MV-4-11 (cell line): ENCODE data around the gene DMRTA2.
A peak's percentile ranks its signal among the peaks of the same experiment; 100 is the strongest.

Source experiments
- DNase-seq: peaks from one replicate; lab custom pipeline; 2025; lab: John Stamatoyannopoulos, UW

Gene DMRTA2

DNA sequence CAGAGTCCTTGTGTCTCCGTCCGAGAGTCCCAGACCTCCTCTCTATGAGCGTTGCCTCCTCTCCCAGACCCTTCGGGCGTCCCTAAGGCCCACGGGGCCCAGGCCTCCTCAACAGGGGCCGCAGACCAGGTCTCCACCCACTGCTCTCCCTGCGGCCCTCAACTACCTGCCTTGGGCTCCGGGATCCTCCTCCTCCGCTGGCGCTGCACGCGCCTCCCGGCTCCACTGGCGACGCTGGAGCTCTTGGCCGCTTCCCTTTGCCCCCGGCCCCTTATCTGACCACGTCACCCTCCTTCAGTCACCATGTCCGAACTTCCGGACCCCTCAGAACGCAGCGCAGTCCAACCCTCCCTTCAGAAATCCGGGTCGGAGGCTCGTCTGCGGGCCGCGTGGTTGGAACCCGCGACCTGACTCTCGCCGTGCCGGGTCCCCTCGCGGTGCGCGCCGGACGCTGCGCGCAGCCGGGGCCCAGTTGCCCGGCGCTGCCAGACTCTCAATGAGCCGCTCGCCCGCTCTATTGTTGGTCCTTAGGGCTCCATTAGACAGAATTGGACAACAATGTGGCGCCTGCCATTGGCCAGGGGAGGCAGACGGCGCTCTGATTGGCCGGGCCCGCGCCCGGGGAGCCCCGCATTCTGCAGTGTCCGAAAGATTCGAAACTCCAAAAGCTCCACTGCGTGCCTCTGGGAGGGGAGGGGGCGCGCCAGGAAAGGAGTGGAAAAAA lies at the start of gene DMRTA2:
Gene DMRTA2 (minus strand): TSS at position 498 of the 724 bp plus-strand sequence. CDS start 1,907 bp downstream, outside the sequence.
- no peak for DNase-seq

DNA sequence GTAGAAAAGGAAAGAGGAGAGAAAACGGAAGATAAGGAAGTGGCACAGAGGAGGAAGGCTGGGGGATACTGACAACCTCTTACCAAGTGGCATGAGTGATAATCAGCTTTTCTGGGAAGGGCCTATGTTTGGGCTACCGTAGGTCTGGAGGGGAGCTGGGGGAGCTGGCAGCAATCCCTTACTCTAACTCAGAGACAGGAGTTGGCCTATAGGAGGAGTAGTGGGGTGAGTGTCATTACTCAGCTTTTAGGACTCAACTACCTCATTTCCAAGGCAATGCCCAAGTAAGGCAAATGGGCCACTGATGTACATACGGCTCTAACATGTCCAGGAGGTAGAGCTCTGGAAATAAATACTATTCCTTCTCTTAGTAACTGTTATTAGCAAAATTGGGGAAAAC lies 48.7 kb upstream of the DMRTA2 start:
- DNase-seq: no peak

DNA sequence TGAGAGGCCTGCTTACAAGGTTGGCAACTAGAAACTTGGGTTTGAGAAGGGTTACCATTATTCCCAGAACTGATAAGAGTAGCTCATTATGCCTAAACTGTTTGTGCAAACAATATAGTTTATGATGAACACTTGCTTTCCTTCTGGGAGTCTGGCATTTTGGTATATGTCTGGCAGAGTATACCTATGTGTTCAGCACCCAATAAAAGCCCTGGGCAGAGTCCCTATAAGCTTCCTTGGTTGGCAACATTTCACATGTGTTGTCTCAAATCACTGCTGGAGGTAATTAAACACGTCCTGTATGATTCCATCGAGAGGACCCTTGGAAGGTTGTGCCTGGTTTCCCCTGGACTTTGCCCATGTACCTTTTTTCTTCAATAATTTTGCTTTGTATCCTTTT lies 39.7 kb upstream of the DMRTA2 start:
- no peak for DNase-seq

DNA sequence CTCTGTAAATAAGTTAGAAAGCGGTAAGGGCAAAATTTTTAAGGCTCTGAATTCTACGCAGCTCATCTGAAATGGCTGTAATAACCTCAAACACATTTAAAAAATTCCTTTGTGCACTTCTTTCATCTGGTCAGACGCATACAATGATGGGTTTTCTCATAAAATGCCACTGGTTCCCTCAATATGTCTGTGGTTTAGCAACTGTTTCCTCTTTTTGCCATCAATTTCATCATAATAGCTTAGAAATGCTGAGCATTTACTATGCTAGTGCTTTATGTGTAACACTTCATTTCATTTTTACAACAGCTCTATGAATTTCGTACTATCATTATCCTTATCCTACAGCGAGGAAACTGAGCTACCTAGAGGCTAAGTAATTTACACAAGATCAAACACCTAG lies 35.3 kb upstream of the DMRTA2 start:
- peak; percentile 90 for DNase-seq

DNA sequence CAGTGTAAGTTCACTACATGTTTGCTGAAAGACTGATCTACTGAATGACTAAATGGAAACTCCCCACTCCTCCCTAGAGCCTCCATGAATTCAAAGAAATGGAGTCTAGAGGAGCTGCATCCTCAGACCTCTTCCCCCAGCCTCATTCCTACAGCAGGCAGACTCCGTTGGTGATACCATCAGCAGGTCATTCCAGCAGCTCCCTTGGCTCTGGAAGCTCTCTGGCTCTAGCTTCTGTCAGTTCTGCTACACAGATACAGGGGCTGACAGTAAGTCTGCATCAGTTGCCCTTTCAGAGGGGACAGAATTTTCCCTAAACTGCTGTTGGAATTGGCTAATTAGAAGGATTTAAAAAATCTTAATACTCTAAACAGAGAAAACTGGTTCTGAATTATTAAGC lies 31.7 kb upstream of the DMRTA2 start:
- DNase-seq: no peak

DNA sequence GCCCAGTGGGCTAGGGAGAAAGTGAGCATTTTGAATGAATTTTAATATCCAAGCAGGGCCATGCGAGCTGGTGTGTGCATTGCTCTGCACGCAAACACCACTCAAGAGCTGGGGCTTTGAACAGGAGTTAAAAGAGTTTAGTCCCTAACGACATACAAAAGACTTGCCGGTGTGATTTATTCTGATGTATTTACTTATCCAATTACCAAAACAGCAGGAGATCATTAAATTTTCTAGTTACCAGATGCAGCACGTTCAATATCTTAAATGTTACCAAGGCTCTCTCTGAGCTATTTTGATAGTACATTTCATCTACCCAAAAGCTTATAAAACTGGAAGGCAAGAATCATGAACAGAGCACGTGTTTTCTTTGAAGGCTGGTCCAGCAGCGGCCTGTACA lies 30.0 kb upstream of the DMRTA2 start:
- no peak for DNase-seq

DNA sequence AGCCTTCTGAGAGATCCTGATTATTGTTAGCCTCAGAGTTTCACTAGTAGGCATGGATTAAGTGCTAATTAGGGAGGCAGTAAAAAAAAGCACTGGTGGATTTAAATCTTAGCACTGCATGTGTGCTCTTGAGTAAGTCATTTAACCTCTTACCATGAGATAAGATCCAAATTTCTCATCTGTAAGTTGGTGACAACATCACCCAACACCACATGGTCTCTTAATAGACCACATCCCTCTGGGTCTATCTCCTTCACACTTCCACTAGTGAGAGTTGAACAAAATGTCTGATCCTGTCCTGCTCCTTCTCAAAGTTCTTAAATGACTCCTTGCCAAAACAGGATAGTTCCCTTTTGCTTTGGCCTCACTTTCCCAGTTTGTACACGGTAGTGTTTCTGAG lies 29.5 kb upstream of the DMRTA2 start:
- peak; percentile 22 for DNase-seq

DNA sequence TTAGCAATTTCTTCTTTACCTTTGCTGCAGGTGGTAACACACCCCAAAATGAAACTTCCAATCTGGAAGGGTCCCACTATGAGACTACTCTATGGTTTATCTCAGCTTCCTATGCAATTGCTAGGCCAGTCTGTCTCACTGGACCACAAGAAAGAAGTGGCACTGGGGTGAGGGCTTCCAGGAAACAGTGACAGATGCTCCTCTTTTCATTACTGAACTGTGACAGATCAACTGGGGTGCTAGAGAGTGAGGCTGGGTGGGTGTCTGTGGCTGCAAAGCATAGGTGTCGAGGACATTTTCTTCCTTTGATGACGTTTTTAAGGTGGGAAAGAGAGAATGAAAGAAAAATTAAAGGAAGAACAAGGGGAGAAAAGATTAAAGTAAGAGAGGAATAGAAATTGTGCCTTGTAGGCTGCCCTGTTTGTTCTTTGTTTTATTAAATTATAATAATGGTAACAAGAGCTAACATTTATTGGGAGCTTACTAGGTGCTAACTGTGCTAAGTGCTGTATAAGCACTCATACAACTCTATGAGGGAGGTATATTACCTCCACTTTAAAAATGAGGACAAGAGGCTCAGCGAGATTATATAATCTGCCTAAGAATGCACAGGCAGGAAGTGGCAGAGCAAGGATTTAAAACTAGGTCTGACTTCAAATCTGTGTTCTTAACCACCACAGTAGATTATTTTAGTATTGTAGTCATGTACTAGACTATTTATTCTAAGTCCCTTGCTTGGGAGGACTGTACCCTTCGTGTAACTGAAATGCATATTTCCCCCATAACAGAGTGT lies 27.8 kb upstream of the DMRTA2 start:
- DNase-seq: no peak

DNA sequence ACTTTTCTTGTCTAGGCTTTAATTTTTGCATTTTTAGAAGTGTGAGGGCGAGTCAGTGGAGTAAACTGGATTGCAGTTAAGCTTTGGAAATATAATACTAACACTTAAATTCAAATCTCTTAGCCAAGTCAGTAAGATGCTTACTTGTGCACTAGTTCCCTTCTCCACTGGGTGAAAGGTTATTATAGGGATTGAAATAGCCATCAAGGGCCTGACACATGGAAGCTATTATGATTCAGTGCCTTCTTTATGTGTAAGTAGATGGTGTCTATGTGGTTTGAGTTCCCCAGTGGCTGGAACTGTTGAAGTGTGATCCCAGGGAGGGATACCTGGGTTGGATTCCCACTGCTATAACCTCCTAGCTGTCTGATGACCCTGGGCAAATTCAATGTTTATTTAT lies 24.7 kb upstream of the DMRTA2 start:
- no peak for DNase-seq

DNA sequence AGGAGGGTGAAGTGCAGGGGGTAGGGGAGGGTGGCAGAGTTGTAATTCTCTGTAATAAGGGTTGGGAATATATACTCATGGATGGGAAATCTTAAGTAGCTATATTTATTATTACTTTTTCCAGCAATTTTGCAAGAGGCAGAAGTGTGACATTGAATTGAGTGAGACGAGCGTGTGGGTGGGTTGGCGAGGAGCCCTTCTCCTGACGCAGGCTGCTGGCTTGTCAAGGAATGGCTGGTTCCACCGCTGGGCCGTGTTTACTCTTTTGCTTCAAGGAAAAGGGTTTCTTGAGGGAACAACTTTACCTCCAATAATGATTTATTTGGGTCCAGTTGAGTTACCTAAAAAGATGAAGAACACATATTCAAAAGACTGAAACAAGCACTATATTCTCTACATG lies 17.9 kb upstream of the DMRTA2 start:
- no peak for DNase-seq

DNA sequence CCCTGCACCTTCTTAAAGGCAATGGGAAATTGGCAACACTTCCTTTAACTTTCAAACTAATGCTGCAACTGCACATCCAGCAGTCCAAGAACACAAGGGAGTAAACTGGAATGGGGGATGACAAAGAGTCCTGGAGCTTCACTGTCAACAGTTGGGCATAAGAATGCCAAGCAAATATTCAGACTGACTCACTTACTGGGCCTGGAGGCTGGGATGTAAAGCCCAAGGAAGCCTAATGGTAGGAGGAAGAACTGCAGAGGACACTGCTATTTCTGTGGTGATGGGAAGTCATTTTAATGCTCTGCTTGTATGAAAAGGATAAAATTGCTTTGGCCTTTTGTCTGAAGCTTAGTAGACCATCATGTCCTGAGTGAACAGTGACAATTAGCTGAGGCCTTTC lies 15.7 kb upstream of the DMRTA2 start:
- DNase-seq: no peak

DNA sequence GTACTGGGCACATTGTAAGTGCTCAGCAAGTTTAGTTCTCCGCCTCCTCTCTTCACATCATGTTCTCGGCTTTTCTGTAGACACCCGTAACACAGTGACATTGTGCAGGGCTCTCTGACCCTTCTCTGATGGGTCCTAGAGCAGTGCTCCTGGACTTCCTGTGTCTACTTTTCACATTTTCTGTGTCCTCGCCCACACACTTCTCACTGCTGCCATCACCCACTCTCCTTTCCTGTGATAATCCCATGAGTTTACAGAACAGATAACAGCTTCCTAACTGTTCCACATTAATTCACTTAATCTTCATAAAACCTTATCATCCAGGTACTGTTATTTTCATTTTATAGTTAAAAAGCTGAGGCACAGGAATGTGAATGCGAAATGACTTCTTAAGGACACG lies 13.2 kb upstream of the DMRTA2 start:
- DNase-seq: no peak

DNA sequence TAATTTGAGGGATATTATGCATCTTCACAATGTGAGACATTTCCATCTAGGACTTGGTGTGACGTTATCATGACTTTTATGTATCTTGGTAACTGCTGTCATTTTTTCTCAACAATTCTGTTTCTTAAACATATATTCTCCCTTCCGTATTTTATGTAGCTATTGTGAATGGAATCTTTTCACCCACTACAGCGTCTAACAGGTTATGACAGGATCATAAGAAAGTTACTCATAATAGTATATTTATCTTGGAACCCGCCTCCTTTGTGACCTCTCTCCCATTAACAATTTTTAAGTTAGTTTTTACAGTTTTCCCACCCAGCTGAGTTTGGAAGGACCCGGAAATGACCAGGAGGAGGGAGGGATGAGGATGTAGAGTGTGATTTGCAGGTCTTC lies 6.8 kb upstream of the DMRTA2 start:
- DNase-seq: no peak

DNA sequence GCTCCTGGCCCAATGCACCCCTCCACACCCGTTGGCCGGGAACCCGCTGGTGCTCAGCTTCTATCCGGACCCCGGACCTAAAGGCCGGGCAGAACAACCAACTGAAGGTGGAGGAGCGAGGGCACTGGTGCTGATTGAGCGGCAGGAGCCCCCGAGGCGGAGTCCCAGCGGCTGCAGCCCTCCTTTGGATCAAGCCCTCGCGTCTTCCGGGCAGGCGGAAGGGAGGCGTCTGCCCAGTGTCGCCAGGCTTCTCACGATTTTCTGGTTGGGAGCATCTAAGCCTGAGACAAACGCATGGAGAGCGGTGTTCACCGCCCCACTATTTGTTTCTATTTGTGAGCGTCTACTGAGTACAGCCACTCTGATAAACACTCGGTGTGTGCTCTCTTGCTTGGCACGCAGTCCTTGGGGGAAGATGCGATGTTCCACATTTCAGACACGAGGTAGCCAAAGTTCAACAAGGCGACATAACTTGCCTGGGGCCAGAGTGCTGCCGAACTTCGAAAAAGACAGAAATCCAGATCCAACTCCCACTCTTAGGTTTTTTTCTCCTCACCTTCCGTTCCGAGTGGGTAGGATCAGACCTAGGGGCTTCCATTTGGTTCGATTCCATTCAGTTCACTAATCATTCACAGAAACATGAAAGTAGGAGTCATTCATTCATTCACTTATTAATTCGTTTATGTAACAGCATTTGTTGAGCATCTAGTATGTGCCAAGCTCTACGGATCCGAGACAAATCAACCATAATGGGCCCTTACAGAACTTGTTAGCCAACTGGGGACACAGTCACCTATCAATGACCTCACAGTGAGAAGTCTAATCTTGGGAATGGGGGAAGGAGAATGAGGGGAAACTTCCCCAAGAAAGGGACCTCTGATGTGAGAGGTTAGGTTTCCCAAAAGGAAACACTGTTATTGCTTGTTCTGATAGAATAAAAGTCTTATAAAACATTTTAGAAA lies 4.9 kb upstream of the DMRTA2 start:
- DNase-seq: no peak

DNA sequence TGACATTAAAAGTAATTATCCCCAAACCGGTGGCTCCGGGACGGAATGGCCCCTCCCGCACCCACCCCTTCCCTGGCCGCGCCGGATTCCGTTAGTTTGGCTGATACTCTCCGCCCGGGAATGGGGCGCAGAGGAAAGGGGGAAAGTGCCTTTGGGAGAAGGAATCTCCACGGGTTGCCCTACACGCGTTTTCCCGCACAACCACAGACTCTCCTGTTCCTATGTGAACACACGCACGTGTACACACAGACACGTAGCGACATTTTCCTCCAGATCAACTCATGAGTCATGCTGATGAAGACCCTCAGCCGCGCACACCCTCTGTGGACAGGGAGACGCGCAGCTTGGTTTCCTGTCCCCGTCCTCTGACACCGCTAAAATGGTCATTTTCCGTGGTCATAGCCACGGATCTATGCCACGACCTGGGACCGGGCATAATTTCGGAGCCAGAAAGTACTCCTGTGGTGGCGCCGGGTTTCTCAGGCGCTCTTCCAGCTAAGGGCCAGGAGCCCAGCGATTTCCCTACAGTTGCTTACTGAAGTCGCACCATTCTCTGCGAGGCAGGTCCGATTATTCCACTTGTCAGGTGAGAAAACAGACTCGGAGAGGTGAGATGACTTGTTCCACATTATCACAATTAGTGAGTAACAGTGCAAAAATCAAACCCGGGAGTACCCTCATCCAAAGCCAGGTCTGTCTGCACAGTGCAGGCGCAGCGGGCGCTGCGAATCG lies 4.0 kb upstream of the DMRTA2 start:
- DNase-seq: no peak

DNA sequence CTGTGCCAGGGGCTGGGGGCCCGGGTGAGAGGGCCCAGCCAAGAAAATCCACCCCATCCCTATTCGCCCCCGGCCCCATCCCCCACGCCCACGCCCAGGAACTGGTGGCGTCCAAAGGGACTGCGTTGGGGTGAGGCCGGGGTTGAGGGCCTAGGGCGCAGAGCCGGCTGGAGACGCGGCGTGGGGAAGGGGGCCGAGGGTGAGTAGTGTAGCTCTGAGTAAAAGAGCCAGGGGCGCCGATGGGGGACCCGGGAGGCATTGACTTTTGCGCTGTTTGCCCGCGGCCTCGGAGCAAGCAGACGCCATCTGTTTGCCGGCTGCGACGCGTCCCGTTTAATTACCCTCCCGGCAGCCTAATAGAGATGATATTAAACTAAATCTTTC lies 3.5 kb upstream of the DMRTA2 start:
- DNase-seq: no peak

DNA sequence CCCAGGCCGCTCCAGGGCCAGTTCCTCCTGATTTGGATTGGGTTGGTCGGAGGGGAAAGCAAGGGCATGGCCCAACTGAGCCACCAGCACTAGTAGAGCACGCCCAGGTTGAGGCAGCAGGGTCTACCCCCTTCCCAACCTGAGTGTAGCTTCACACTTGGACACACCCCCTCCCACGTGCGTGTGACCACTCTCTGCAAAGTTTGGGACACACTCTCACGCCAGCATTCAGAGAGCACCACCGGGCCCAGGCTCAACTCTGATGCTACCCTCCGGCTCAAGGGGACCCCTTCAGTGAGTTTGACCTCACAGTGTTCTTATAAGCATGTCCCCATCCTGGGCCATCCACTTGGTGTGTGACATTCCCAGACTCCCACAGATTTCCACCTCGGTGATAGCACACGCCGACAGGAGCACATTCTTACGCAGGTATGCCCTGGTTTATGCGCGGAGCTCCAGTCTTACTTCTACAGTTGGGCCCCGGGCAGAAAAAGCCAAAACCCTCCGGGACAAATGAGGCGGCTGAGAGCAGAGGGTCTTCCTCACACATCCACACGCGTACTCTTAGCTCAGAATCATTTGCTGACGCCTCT lies 3.0 kb upstream of the DMRTA2 start:
- no peak for DNase-seq

DNA sequence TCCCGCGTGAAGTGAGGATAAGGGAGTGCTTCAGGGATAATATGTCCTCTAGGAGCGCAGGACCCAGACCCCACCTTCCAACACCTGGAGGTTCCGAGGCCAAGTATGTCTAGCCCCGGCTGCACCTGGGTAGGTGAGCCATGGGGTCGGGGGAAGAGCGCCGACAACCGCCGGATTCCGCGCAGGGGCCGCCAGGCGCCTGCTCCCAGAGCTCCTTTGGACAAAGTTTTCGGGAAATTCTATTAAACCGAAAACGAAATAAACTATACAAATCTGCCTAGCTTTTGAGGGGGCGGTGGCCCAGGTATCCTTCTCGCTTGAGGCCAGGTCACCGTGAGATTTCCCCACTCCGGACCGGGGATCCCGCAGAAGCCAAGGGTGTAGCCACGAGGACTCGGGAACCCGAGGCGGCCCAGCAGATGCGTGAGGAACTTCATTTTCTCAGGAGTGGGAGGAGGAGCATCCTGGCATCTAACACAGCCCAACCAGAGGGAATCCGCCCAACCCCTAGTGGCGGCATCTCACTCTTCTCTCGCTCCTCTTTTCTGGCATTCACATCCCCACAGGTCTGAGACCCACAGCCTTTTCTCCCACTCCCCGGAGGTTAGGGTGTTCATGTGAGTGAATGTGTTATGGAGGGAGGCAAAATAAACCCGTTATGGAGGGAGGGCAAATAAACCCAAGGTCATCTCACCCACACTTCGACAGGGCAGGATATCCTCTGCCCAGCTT lies 2.3 kb upstream of the DMRTA2 start:
- DNase-seq: no peak

DNA sequence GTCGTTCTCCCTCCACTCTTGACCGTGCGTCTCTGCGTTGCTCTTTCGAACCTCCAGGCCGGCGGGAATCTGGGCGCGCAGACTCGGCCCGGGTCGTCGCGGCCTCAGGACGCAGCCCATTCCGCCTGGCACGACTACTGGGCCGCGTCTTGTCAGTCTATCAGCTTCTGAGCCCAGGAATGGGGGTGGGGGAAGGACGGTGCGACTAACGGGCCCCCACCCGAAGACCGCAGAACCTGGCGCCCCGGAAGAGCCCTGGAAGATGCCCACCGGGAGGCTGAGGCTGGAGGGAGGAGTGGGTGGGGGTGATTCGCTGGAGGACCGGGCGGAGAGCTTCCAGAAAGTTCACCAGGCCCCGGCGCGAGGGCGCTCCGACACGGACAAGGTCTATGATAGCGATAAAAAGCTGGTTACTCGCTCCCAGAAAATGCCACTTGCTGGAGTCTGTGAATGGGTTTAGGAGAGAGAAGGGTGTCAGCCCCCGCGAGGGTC lies 1.7 kb upstream of the DMRTA2 start:
- no peak for DNase-seq

DNA sequence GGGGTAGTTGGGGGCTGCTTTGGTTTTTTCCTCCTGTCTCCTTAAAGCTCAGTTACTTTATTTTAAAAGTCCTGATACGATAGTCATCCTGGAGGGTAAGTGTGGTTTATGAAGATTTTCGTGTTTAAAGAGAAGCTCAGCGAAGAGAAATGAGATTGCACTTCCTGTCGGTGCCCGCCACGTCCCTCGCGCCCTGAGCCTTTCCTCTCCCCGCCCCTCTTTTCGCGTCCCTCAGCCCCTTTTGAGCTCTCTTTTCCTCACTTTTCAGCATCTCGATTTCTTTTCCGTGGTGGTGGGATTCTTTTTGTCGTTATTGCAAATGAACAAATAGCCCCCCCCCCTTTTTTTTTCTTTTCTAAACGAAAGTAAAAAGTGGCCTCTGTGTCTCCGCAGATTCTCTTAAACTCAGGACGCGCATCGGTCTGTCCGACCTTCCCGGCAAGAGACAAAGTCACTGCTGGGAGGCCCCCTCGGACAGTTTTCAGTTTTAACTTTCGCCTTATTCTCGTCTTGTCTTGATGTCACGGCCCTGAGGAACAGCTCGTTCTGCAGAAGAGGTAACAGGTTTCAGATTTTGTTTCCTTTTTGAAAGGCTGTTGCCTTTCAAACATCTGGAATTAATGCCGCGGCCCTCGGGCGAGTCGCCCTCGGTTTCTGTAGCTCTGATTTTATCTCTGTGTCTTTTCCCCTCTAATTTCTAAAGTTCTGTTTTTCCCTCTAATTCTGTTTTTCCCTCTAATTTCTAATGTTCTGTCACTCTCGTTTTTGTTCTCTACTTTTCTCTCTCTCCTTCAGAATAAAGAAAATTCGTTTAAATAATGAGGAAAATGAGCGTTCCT lies 1.0 kb upstream of the DMRTA2 start:
- DNase-seq: no peak
